PC-3 (cell line): ENCODE measurements around the gene RBBP9.

Experiments used
- CTCF ChIP-seq: fragments of 300-600 bp; sonication (generic); conservative IDR thresholded peaks from 2 replicates; pipeline ENCODE4 v1.5.1; 2017; ENCODE audit warnings: antibody characterized with exemption, low read depth, mild to moderate bottlenecking, low read length
- EZH2 ChIP-seq: fragments of 300-600 bp; sonication (generic); IDR thresholded peaks from one replicate; pipeline ENCODE4 v1.6.1; 2017; ENCODE audit warnings: antibody characterized with exemption, mild to moderate bottlenecking, low read length; ENCODE audit not compliant: unreplicated experiment
- EZH2phosphoT487 ChIP-seq: fragments of 300-600 bp; sonication (generic); IDR thresholded peaks from 2 replicates; pipeline ENCODE4 v1.6.1; 2018; ENCODE audit warnings: mild to moderate bottlenecking, antibody characterized with exemption, low read length, borderline replicate concordance

GRCh38 chr20:18504479-18505060 lies 7.5 kb upstream of the RBBP9 start:
- TF ChIP-seq EZH2 (no peak), CTCF (no peak), EZH2phosphoT487 (no peak)
